GM18951 (cell line): Measurements from ENCODE around the gene TIMM21.

Source experiments
- POLR2A ChIP-seq: IDR thresholded peaks from 4 replicates; pipeline ENCODE4 v1.6.1; 2011; ENCODE audit warnings: mild to moderate bottlenecking; ENCODE audit not compliant: insufficient read length, insufficient read depth; ENCODE audit errors: extremely low read depth
- in situ Hi-C: fragments of 300-500 bp; cut with MboI; formaldehyde crosslinking; loops from one replicate; pipeline ENCODE4 v1.12.0; 2022; ENCODE audit warnings: low sequenced_read_pairs, mixed read lengths, inconsistent platforms; ENCODE audit not compliant: unreplicated experiment

Gene TIMM21

GRCh38 chr18:74147779-74148542 is at the start of gene TIMM21, which contains the start of gene FBXO15:
Gene TIMM21 (plus strand): TSS chr18:74148523. CDS start chr18:74148809, 286 bp downstream.
Gene FBXO15 (minus strand): TSS chr18:74147834. CDS start chr18:74147785, 49 bp downstream.
- TF ChIP-seq POLR2A: peak; percentile 77
- in situ Hi-C loops: no loop called here

- in situ Hi-C loops: no loop called here
Measured at GRCh38 chr18:74108460-74108859, 39.9 kb upstream of the TIMM21 start.

GRCh38 chr18:74110149-74110548 is 38.2 kb upstream of the TIMM21 start:
- TF ChIP-seq POLR2A: no peak
- in situ Hi-C loops: no loop called here

More at GRCh38 chr18:74108460-74108859, 39.9 kb upstream of the TIMM21 start:
- no peak for TF ChIP-seq POLR2A

GRCh38 chr18:74110976-74111375 is 37.3 kb upstream of the TIMM21 start:
- in situ Hi-C loops: no loop called here
- TF ChIP-seq POLR2A: no peak

- in situ Hi-C loops: no loop called here
- no peak for TF ChIP-seq POLR2A
Measured at GRCh38 chr18:74113711-74114110, 34.6 kb upstream of the TIMM21 start.

GRCh38 chr18:74114116-74114515 is 34.2 kb upstream of the TIMM21 start:
- TF ChIP-seq POLR2A: no peak
- in situ Hi-C loops: no loop called here

- TF ChIP-seq POLR2A: no peak
- in situ Hi-C loops: no loop called here
Measured at GRCh38 chr18:74115046-74115445, 33.3 kb upstream of the TIMM21 start.

- TF ChIP-seq POLR2A: no peak
- in situ Hi-C loops: no loop called here
Measured at GRCh38 chr18:74116633-74117554, 31.4 kb upstream of the TIMM21 start.

- TF ChIP-seq POLR2A: no peak
- in situ Hi-C loops: no loop called here
Measured at GRCh38 chr18:74123200-74123599, 25.1 kb upstream of the TIMM21 start.

- in situ Hi-C loops: no loop called here
- no peak for TF ChIP-seq POLR2A
Measured at GRCh38 chr18:74124642-74125041, 23.7 kb upstream of the TIMM21 start.

GRCh38 chr18:74126684-74127655 is 21.4 kb upstream of the TIMM21 start:
- in situ Hi-C loops: no loop called here
- TF ChIP-seq POLR2A: no peak

- no peak for TF ChIP-seq POLR2A
- in situ Hi-C loops: no loop called here
Measured at GRCh38 chr18:74128159-74128558, 20.2 kb upstream of the TIMM21 start.
